GM12801 (cell line): Measurements from ENCODE around the gene DNAJC18.

Experiments used
- CTCF ChIP-seq: IDR thresholded peaks from one replicate; pipeline ENCODE4 v1.5.1; 2011; ENCODE audit warnings: control low read depth; ENCODE audit not compliant: insufficient read length; ENCODE audit errors: extremely low read depth

Gene DNAJC18

GRCh38 chr5:139383275-139383992 is 55.9 kb downstream of the DNAJC18 start, which contains the start of gene SLC23A1:
Gene SLC23A1 (minus strand): TSS chr5:139383297. CDS start chr5:139383253, 44 bp downstream.
- no peak for TF ChIP-seq CTCF

GRCh38 chr5:139382807-139383206 is 56.5 kb downstream of the DNAJC18 start:
- no peak for TF ChIP-seq CTCF

- no peak for TF ChIP-seq CTCF
These were observed 57.2 kb downstream of the DNAJC18 start for GRCh38 chr5:139381837-139382761.

GRCh38 chr5:139379626-139380449 is 59.5 kb downstream of the DNAJC18 start:
- no peak for TF ChIP-seq CTCF

GRCh38 chr5:139378941-139379361 is 60.4 kb downstream of the DNAJC18 start:
- TF ChIP-seq CTCF: no peak

DNA sequence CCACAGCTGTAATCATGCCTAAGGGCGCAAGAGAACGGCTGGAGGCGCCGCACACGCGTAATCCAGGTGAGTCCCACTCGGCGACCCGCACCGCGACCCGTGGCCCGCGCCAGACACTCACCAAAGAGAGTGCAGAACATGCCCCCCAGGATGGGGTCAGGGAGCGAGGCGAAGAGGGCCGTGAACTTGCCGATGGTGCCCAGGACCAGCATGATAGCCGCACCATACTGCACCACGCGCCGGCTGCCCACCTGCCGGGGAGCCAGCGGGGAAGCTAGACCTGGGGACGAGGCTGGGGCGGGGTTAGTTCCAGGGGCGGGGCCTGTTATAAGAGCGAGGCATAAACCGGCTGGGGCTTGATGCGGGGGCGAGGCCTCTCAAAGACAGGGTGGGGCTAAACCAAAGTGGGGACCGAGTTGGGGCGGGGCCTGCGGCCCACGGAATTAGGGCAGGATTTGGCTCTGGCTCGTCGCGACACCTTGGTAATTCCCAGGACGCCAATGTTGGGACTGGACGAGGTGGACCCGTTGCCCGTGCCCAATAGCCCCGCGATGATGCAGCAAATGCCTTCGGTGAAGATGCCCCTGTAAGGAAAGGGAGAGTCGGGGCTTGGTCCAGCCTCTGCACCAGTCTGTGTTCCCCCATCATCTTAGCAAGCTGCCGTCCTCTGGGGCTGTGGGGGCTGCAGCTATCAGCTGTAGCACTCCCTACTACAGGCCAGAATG is 61.1 kb downstream of the DNAJC18 start:
- TF ChIP-seq CTCF: no peak
